Measurements from ENCODE around the gene RNF11.

- no peak for TF ChIP-seq PATZ1 (CRISPR knock-in tag; IDR thresholded peaks at IDR 0.05; ENCODE audit: borderline replicate concordance)
- no peak for TF ChIP-seq ARNTL (CRISPR knock-in tag; IDR thresholded peaks at IDR 0.05; ENCODE audit: borderline replicate concordance, low read depth)
- no peak for TF ChIP-seq ZFP30 (CRISPR knock-in tag; IDR thresholded peaks at IDR 0.05)
- no peak for TF ChIP-seq SNAI2 (CRISPR knock-in tag; IDR thresholded peaks at IDR 0.05)
- no peak for TF ChIP-seq RARB (CRISPR knock-in tag; IDR thresholded peaks at IDR 0.05)
- TF ChIP-seq CSDC2 (CRISPR knock-in tag; IDR thresholded peaks at IDR 0.05) = no peak
- TF ChIP-seq CSRNP3 (CRISPR knock-in tag; IDR thresholded peaks at IDR 0.05) = no peak
- no peak for TF ChIP-seq ZNF565 (CRISPR knock-in tag; conservative IDR thresholded peaks at IDR 0.05; ENCODE audit: low read depth)
- no peak for TF ChIP-seq TSHZ2 (CRISPR knock-in tag; IDR thresholded peaks at IDR 0.05)
Measured at GRCh38 chr1:51309291-51309690, 73.2 kb downstream of the RNF11 start.

All from SK-N-SH treated with all-trans-retinoic acid at 6 μM for 48 hours (cell line).